HFFc6 (cell line): ENCODE data around the gene CREB5. TPM values are rescaled to one million over a fixed set of nuclear protein-coding genes. Genes with fewer than 3 reads are reported as not detected.
A peak's percentile ranks its signal among the peaks of the same experiment; 100 is the strongest.

Experiments used
- DNase-seq: peaks from one replicate; pipeline ENCODE4 v3.0.0-alpha.2; 2018
- H3K27ac Mint-ChIP-seq: 2 replicates; pipeline ENCODE4 v1.8.0; 2020; ENCODE audit warnings: mild to moderate bottlenecking, mixed read lengths
- H3K27me3 Mint-ChIP-seq: 2 replicates; pipeline ENCODE4 v1.8.0; 2021; ENCODE audit warnings: mild to moderate bottlenecking, moderate library complexity, mixed read lengths; ENCODE audit not compliant: insufficient read depth
- H3K36me3 Mint-ChIP-seq: 2 replicates; pipeline ENCODE4 v1.8.0; 2021; ENCODE audit warnings: low read depth, mixed read lengths
- H3K4me1 Mint-ChIP-seq: 2 replicates; pipeline ENCODE4 v1.8.0; 2020; ENCODE audit warnings: low read depth, mixed read lengths
- H3K4me3 Mint-ChIP-seq: 2 replicates; pipeline ENCODE4 v1.8.0; 2020; ENCODE audit warnings: mild to moderate bottlenecking, moderate library complexity, mixed read lengths
- H3K9me3 Mint-ChIP-seq: 2 replicates; pipeline ENCODE4 v1.8.0; 2020; ENCODE audit warnings: mild to moderate bottlenecking, mixed read lengths
- total RNA-seq, 6 experiments: library from RNA; stranded (reverse); fragmentation: NEBNext Ultra II Directional; extraction: Animal tissue kit (Norgen Biotek cat#: 25700); gene quantifications; 2 replicates in 1 of 6; 3 replicates in 5 of 6; pipeline ENCODE4 v1.2.3, GENCODE V29; 2021
- TF ChIP-seq, protein P1 (sequence below): fragments of 200-600 bp; sonication (generic); IDR thresholded peaks from 2 replicates; pipeline ENCODE4 v1.5.0; 2021; ENCODE audit warnings: antibody characterized with exemption, mild to moderate bottlenecking

The CREB5 gene
- total RNA-seq, 6 experiments from 2014 or later, result 0.60 to 0.90 (median 0.79) TPM

DNA sequence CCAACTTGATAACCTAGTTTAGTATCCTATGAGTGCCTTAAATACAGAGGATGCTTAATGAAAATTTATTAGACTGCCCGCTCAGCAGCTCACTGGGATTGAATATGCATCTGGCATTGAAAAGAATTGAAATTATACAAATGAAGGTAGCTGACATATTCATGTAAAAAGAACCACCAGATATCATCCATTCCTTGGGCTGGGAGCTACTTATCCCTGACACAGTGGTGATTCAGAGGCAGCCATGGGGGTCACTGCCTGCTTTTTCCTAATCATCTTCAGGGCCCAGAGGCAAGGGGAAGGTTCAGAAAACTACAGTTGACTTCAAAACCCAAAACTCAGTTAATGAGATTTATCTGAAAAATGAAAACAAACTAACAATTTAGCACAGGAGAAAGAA is 424.9 kb downstream of the CREB5 start:
- Mint-ChIP-seq H3K27ac (no peak overlapping the region), H3K36me3 (no peaks in the 10 kb centered on the region; the same call in 1 of the 2 replicates), H3K27me3 (no peaks in the 10 kb centered on the region; the same call in 1 of the 2 replicates), H3K4me3 (no peak overlapping the region), H3K9me3 (peaks cover 5% of the 10 kb centered on the region; the same call in 1 of the 2 replicates), H3K4me1 (peaks cover 6% of the 10 kb centered on the region; the same call in 1 of the 2 replicates)
- TF ChIP-seq, protein P1, sequence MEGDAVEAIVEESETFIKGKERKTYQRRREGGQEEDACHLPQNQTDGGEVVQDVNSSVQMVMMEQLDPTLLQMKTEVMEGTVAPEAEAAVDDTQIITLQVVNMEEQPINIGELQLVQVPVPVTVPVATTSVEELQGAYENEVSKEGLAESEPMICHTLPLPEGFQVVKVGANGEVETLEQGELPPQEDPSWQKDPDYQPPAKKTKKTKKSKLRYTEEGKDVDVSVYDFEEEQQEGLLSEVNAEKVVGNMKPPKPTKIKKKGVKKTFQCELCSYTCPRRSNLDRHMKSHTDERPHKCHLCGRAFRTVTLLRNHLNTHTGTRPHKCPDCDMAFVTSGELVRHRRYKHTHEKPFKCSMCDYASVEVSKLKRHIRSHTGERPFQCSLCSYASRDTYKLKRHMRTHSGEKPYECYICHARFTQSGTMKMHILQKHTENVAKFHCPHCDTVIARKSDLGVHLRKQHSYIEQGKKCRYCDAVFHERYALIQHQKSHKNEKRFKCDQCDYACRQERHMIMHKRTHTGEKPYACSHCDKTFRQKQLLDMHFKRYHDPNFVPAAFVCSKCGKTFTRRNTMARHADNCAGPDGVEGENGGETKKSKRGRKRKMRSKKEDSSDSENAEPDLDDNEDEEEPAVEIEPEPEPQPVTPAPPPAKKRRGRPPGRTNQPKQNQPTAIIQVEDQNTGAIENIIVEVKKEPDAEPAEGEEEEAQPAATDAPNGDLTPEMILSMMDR, result no peak
- no peak for DNase-seq

DNA sequence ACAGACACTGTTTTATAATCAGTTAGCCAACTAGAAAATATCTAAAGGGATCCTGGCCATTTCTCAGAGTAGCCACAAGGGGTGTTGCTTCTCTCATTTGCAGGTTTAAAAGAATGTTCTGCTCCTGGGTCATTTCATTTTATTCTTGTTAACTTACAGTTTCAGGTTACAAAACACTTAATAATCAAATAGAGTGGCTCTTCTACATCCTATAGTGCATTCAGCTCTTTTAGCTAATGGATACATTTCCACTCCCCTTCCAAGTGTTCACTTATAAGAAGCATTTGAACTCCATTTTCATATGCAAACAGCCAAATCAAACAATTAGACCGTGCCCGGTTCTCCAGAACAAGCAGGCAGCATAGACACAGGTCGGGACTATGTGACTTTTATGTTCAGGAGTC is 428.3 kb downstream of the CREB5 start:
- TF ChIP-seq, protein P1, result peak; percentile 65
- Mint-ChIP-seq H3K4me1 (peaks cover 3% of the 10 kb centered on the region; the same call in 1 of the 2 replicates), H3K27me3 (peaks cover 4% of the 10 kb centered on the region; the same call in 1 of the 2 replicates), H3K4me3 (no peak overlapping the region), H3K27ac (no peak overlapping the region), H3K9me3 (peaks cover 5% of the 10 kb centered on the region; the same call in 1 of the 2 replicates), H3K36me3 (no peaks in the 10 kb centered on the region; the same call in 1 of the 2 replicates)
- DNase-seq, result peak; percentile 12

DNA sequence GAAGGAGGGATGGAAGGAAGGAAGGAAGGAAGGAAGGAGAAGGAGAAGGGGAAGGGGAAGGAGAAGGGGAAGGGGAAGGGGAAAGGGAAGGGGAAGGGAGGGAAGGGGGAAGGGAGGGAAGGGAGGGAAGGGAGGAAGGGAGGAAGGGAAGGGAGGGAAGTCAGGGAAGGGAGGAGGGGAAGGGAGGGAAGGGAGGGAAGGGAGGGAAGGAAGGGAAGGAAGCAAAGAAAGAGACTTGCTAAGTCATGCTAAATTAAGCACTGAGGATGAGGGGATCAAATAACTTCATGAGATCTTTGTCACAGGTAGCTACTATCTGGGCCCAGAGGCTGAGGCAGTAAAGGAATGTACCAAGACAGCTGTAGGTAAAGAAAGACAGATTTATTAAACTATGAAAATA is 429.4 kb downstream of the CREB5 start:
- H3K27me3 Mint-ChIP-seq, result peaks cover 10% of the 10 kb centered on the region; the same call in 1 of the 2 replicates
- TF ChIP-seq, protein P1, result no peak

DNA sequence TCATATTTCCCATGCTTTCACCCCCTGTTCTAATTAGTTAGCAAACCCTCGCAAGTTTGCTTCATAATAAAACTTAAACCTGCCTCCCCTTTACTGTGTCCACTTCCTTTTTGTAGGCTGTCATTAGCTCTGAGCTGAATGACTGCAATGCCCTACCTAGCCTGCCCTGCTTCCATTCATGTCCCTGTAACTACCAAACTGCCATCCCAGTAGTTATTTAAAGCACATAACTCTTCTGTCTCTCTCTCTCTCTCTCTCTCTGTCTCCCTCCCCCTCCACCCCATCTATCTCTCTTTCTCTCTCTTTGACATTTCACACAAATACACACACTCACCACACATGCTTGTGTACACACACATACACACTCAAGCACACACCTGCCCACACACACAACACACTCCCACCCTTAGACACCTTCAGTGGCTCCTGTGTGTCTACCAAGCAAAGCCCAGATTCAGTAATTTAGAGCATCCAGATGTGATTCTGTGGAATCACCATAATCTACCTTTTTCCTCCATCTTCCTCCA is 430.5 kb downstream of the CREB5 start:
- Mint-ChIP-seq H3K27ac (no peak overlapping the region), H3K4me1 (no peaks in the 10 kb centered on the region), H3K36me3 (no peaks in the 10 kb centered on the region), H3K27me3 (peaks cover 12% of the 10 kb centered on the region; the same call in 1 of the 2 replicates), H3K4me3 (no peak overlapping the region), H3K9me3 (no peaks in the 10 kb centered on the region)
- no peak for DNase-seq
- TF ChIP-seq, protein P1, result no peak

More for the DNA sequence above, 429.4 kb downstream of the CREB5 start:
- Mint-ChIP-seq H3K27ac (no peak overlapping the region), H3K9me3 (peaks cover 5% of the 10 kb centered on the region; the same call in 1 of the 2 replicates), H3K4me3 (no peak overlapping the region), H3K4me1 (no peaks in the 10 kb centered on the region), H3K36me3 (no peaks in the 10 kb centered on the region; the same call in 1 of the 2 replicates)
- DNase-seq, result no peak

DNA sequence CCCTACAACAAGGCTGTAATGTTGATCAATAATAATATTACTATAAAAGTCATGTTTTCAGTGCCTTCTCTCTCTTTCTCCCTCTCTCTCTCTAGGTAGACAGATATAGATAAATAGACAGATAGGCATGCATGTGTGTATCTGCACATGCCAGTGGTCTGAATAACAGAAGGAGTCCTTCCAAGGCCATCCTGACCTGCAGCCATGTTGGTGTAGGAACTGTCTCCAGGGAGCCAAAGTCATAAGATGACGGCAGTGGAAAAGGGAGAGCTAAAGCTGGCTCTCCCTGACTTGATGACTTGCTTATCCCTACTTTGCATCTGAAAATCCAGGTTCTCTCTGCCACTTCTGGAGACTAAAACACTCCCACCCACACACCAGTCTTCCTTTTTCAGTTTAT is 432.8 kb downstream of the CREB5 start:
- Mint-ChIP-seq H3K36me3 (no peaks in the 10 kb centered on the region), H3K27ac (no peak overlapping the region), H3K9me3 (no peaks in the 10 kb centered on the region), H3K27me3 (peaks cover 12% of the 10 kb centered on the region; the same call in 1 of the 2 replicates), H3K4me3 (no peak overlapping the region), H3K4me1 (no peaks in the 10 kb centered on the region)
- TF ChIP-seq, protein P1, result no peak
- no peak for DNase-seq
